Pancreas (tissue), 10 donors: Measurements from ENCODE around the gene SLC24A4. TPM values are rescaled to one million over a fixed set of nuclear protein-coding genes. Genes with fewer than 3 reads are reported as not detected.

ENCODE experiments used
- ATAC-seq, 4 donors: fragments of 200-7000 bp; cut with Tn5 transposase; one replicate each; pipeline versions ENCODE4 v1.8.0 to v1.9.1; 2020; ENCODE audit warnings: mild to moderate bottlenecking in 4 of 4, moderate library complexity in 4 of 4
- DNase-seq, 6 donors: peaks; one replicate each; pipeline ENCODE4 v3.0.0-alpha.2; 2020
- FAIRE-seq: peaks from 2 replicates; lab custom pipeline; 2012; peaks lifted over from hg19 to GRCh38; lab: Jason Lieb, UNC
- H3K27ac ChIP-seq, 4 donors: fragments of 200-600 bp; sonication (generic); 1 replicate in 3 of 4; 2 replicates in 1 of 4; pipeline versions ENCODE4 v1.5.0 to v1.8.0; 2020
- H3K27me3 ChIP-seq, 4 donors: fragments of 200-600 bp; one replicate each; pipeline ENCODE4 v1.8.0; 2021
- H3K36me3 ChIP-seq, 3 donors: fragments of 200-600 bp; sonication (generic) in 1 of 3; one replicate each; pipeline versions ENCODE4 v1.5.0 to v1.8.0; 2020 to 2021
- H3K4me1 ChIP-seq, 3 donors: fragments of 200-600 bp; one replicate each; pipeline ENCODE4 v1.8.0; 2021
- H3K4me3 ChIP-seq, 4 donors: fragments of 200-600 bp; sonication (generic) in 2 of 4; one replicate each; pipeline versions ENCODE4 v1.5.0 to v1.8.0; 2020 to 2021
- H3K9me3 ChIP-seq, 4 donors: fragments of 200-600 bp; one replicate each; pipeline ENCODE4 v1.8.0; 2021
- CTCF ChIP-seq, 4 donors: fragments of 200-600 bp; sonication (generic) in 3 of 4; IDR thresholded peaks; one replicate each; pipeline versions ENCODE4 v1.5.0 to v1.8.0; 2021; ENCODE audit warnings: antibody characterized with exemption in 4 of 4
- WGBS, 2 donors: extraction: QIAGEN DNeasy Blood & Tissue Kit; methylation state at CpG; one replicate each; pipeline ENCODE4 v1.1.7; 2013; 5-methylcytosine and 5-hydroxymethylcytosine counted together
- intact Hi-C, 3 donors: fragments of 100-400 bp; cut with DNase I; formaldehyde crosslinking; loops; one replicate each; pipeline versions ENCODE4 v1.11.1 to v1.14.2; 2022
- polyA plus RNA-seq, 2 donors: library from polyadenylated mRNA; stranded (reverse); fragments of 200-250 nt; gene quantifications; one replicate each; pipeline ENCODE4 v1.2.3, GENCODE V29; 2013
- total RNA-seq, 6 donors: library from RNA; stranded (reverse); fragmentation: NEBNext Ultra II Directional in 4 of 6; extraction: Animal tissue kit (Norgen Biotek cat#: 25700) in 4 of 6; gene quantifications; one replicate each; pipeline versions ENCODE4 v1.2.1 to v1.2.4, GENCODE V29; 2021 to 2023
- donor health status: healthy with polysubstance abuse.
- donor health status: DM: no; HTN: no; CAD: no; lungs with moderate emphysema.
- donor health status: DM: no; HTN: no; CAD: no.
- donor health status: control.
- donor health status: control.
- donor health status: Bipolar disorder and iron deficiency.
- donor health status: DM: yes; HTN: yes; CAD: no.
- donor health status: DM: no; HTN: no; CAD: no.
- donor health status: DM: no; HTN: no; CAD: no.
- donor health status: DM: yes; HTN: yes; CAD: no.

Gene SLC24A4
- total and polyA plus RNA-seq, 8 donors: 0.04 to 0.14 (median 0.07) TPM

DNA sequence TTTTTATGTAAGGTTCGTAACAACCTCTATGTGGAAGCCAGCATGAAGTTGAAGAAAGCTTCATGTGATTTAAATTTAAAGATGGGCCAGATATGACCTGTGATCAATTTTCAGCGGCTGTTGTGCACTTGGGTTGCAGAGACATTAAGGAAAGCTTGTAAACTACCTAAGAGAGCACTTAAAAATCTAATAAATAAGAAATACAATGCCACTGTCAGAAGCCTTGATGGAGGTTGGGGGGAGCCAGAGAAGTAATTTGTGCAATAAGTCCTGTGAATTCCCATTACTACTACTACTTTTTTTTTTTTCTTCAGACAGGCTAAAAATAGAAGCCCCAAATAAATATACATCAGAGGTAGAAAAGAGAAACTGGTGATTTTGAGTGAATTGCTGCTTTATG lies 30.3 kb upstream of the SLC24A4 start:
- ATAC-seq (no peak), FAIRE-seq (no peak), DNase-seq (no peak)
- intact Hi-C loops: no loop called here
- Histone ChIP-seq H3K27ac (no peak overlapping the region), H3K4me3 (no peak overlapping the region), H3K27me3 (no peaks in the 10 kb centered on the region), H3K36me3 (no peaks in the 10 kb centered on the region), H3K4me1 (no peaks in the 10 kb centered on the region), H3K9me3 (no peaks in the 10 kb centered on the region)
- WGBS, 2 donors: 39 to 82% methylated on average over 2 of the region's 2 CpGs
- TF ChIP-seq CTCF (IDR thresholded peaks at IDR 0.05): no peak

GRCh38 chr14:92294506-92294905 lies 28.5 kb upstream of the SLC24A4 start:
- no peak for TF ChIP-seq CTCF (IDR thresholded peaks at IDR 0.05)
- intact Hi-C loops: no loop called here
- Histone ChIP-seq H3K9me3 (no peaks in the 10 kb centered on the region), H3K27me3 (no peaks in the 10 kb centered on the region), H3K4me1 (no peaks in the 10 kb centered on the region), H3K27ac (no peak overlapping the region), H3K36me3 (no peaks in the 10 kb centered on the region), H3K4me3 (no peak overlapping the region)
- no peak for DNase-seq
- WGBS, 2 donors: 57 to 65% methylated on average over 2 of the region's 2 CpGs
- FAIRE-seq: no peak
- ATAC-seq: no peak

GRCh38 chr14:92297818-92298595 lies 25.0 kb upstream of the SLC24A4 start:
- H3K4me1 ChIP-seq: no peaks in the 10 kb centered on the region
- H3K9me3 ChIP-seq: no peaks in the 10 kb centered on the region
- DNase-seq (no peak), FAIRE-seq (no peak), ATAC-seq (no peak)
- H3K4me3 ChIP-seq: no peak overlapping the region
- no peaks in the 10 kb centered on the region for H3K36me3 ChIP-seq
- WGBS, 2 donors: 55 to 56% methylated on average over 6 of the region's 6 CpGs
- no peaks in the 10 kb centered on the region for H3K27me3 ChIP-seq
- intact Hi-C loops: no loop called here
- no peak overlapping the region for H3K27ac ChIP-seq
- no peak for TF ChIP-seq CTCF (IDR thresholded peaks at IDR 0.05)

- Histone ChIP-seq H3K9me3 (no peaks in the 10 kb centered on the region), H3K36me3 (no peaks in the 10 kb centered on the region), H3K4me3 (no peak overlapping the region), H3K27ac (no peak overlapping the region), H3K4me1 (no peaks in the 10 kb centered on the region), H3K27me3 (no peaks in the 10 kb centered on the region)
- WGBS, 2 donors: 53 to 57% methylated on average over 5 of the region's 5 CpGs
- no peak for DNase-seq
- no peak for ATAC-seq
- TF ChIP-seq CTCF (IDR thresholded peaks at IDR 0.05): no peak
- no peak for FAIRE-seq
- intact Hi-C loops: no loop called here
Observed at GRCh38 chr14:92302481-92302880, 20.5 kb upstream of the SLC24A4 start.

DNA sequence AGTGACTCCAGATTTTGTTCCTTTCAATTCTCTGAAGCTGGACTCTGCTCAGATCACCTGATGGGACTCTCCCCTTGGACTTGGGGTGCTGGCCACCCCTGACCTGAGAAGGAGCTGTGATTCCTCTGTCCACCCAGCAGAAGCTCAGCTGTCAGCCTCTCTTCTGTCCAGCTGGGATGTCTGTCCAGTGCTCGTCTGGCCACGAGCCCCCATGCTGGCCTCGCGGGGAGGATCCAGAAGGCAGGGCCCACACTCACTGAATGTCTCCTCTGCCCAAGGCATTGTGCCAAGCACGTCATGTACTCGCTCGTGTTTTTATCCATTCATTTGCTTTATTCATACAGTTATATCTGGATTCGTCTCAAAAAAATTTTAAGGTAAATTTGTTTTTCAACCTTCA lies 14.2 kb upstream of the SLC24A4 start:
- no peaks in the 10 kb centered on the region for H3K4me1 ChIP-seq
- no peak for TF ChIP-seq CTCF (IDR thresholded peaks at IDR 0.05)
- no peak for DNase-seq

More for the DNA sequence above, 14.2 kb upstream of the SLC24A4 start:
- Histone ChIP-seq H3K36me3 (no peaks in the 10 kb centered on the region), H3K4me3 (no peak overlapping the region), H3K9me3 (no peaks in the 10 kb centered on the region), H3K27ac (no peak overlapping the region), H3K27me3 (no peaks in the 10 kb centered on the region)
- WGBS, 2 donors: 38 to 67% methylated on average over 8 of the region's 8 CpGs
- intact Hi-C loops: no loop called here
- ATAC-seq (no peak), FAIRE-seq (no peak)
